HepG2 (cell line): ENCODE data around the gene LST1. TPM values are rescaled to one million over a fixed set of nuclear protein-coding genes. Genes with fewer than 3 reads are reported as not detected.
A peak's percentile ranks its signal among the peaks of the same experiment; 100 is the strongest.

Source experiments
- ATAC-seq: fragments of 200-7000 bp; cut with Tn5 transposase; 3 replicates; pipeline ENCODE4 v1.9.1; 2020; ENCODE audit warnings: mild to moderate bottlenecking, moderate library complexity
- BruUV-seq: library from RNA; stranded (reverse); fragments of 400-500 nt; replicated peaks from 2 replicates; lab custom pipeline; 2021; lab: Mats Ljungman, UMichigan
- CTCF ChIA-PET: fragments of 300-600 bp; formaldehyde crosslinking; extraction: SDS; loops from one replicate; lab custom pipeline; 2021; ENCODE audit warnings: low total read pairs, inconsistent platforms, low intra/inter-chr PET ratio; lab: Yijun Ruan, JAX
- POLR2A ChIA-PET: fragments of 350-600 bp; sonication (Branson Sonifier 250); formaldehyde crosslinking; loops from one replicate; lab custom pipeline; 2020; ENCODE audit warnings: antibody characterized with exemption, inconsistent platforms; lab: Yijun Ruan, JAX
- DNase-seq: peaks from one replicate; pipeline ENCODE4 v3.0.0-alpha.2; 2015; ENCODE audit warnings: low spot score
- FAIRE-seq: peaks from 3 replicates; lab custom pipeline; 2011; peaks lifted over from hg19 to GRCh38; lab: Jason Lieb, UNC
- H2AFZ ChIP-seq: one replicate; pipeline ENCODE4 v1.6.1; 2011; ENCODE audit warnings: low read length, inconsistent platforms
- H3K27ac ChIP-seq: fragments of 300-600 bp; 3 replicates; pipeline ENCODE4 v1.8.0; 2011; ENCODE audit warnings: mixed run types, mild to moderate bottlenecking, mixed read lengths, low read length, inconsistent platforms; ENCODE audit not compliant: insufficient read depth; ENCODE audit errors: extremely low read length
- H3K27me3 ChIP-seq, 2 experiments: fragments of 200-600 bp in 1 of 2; 2 replicates in 1 of 2; 3 replicates in 1 of 2; pipeline versions ENCODE4 v1.6.0 to v1.8.0; 2011; ENCODE audit warnings: low read length in 2 of 2, mild to moderate bottlenecking in 2 of 2, moderate library complexity in 2 of 2, inconsistent platforms in 1 of 2; ENCODE audit not compliant: insufficient read depth in 2 of 2, control insufficient read depth in 1 of 2
- H3K36me3 ChIP-seq, 2 experiments: fragments of 200-600 bp in 1 of 2; replicated peaks in 1 of 2; 2 replicates in 1 of 2; 3 replicates in 1 of 2; pipeline versions ENCODE4 v1.5.1 to v1.8.0; 2011; ENCODE audit warnings: low read length in 2 of 2, inconsistent platforms in 1 of 2; ENCODE audit not compliant: insufficient read depth in 2 of 2, control insufficient read depth in 1 of 2
- H3K4me1 ChIP-seq: 2 replicates; pipeline ENCODE4 v1.5.1; 2012; ENCODE audit warnings: low read length, inconsistent platforms; ENCODE audit not compliant: insufficient read depth
- H3K4me2 ChIP-seq: 2 replicates; pipeline ENCODE4 v1.6.0; 2011; ENCODE audit warnings: low read depth, low read length, inconsistent platforms
- H3K4me3 ChIP-seq, 3 experiments: fragments of 200-600 bp in 1 of 3; sonication (generic), shearing (Covaris generic) in 1 of 3; replicated peaks in 1 of 3; 2 replicates each; pipeline ENCODE4 v1.5.1; 2011 to 2016; ENCODE audit warnings: low read length in 3 of 3, inconsistent platforms in 2 of 3, low read depth in 2 of 3, mild to moderate bottlenecking in 2 of 3, control low read depth in 1 of 3, mixed read lengths in 1 of 3; ENCODE audit not compliant: insufficient read depth in 1 of 3
- H3K79me2 ChIP-seq: one replicate; pipeline ENCODE4 v1.6.1; 2011; ENCODE audit warnings: low read length, inconsistent platforms; ENCODE audit not compliant: insufficient read depth
- H3K9ac ChIP-seq: 2 replicates; pipeline ENCODE4 v1.6.0; 2011; ENCODE audit warnings: mild to moderate bottlenecking, low read depth, low read length, inconsistent platforms; ENCODE audit not compliant: insufficient read depth
- H3K9me3 ChIP-seq: 2 replicates; pipeline ENCODE4 v1.5.1; 2012; ENCODE audit warnings: mild to moderate bottlenecking, low read length
- H4K20me1 ChIP-seq: 2 replicates; pipeline ENCODE4 v1.6.0; 2011; ENCODE audit warnings: inconsistent platforms, mild to moderate bottlenecking, low read length, moderate library complexity; ENCODE audit not compliant: insufficient read depth
- ARHGAP35 ChIP-seq: sonication (generic); formaldehyde crosslinking; IDR thresholded peaks from 2 replicates; pipeline ENCODE4 v1.9.0; 2022; ENCODE audit warnings: mild to moderate bottlenecking, inconsistent platforms, moderate library complexity, missing genetic modification reagents, borderline replicate concordance
- ATF7 ChIP-seq, 2 experiments: fragments of 450-650 bp in 1 of 2; sonication (generic) in 1 of 2; formaldehyde crosslinking in 1 of 2; IDR thresholded peaks; 2 replicates each; pipeline versions ENCODE4 v1.4.0 to v1.6.1; 2016 to 2020; ENCODE audit warnings: antibody characterized with exemption in 1 of 2, mild to moderate bottlenecking in 1 of 2, missing genetic modification reagents in 1 of 2
- DNMT3B ChIP-seq: conservative IDR thresholded peaks from 2 replicates; pipeline ENCODE4 v1.6.1; 2016; ENCODE audit warnings: missing biosample characterization, control low read depth
- MED13 ChIP-seq: sonication (generic); formaldehyde crosslinking; IDR thresholded peaks from 2 replicates; pipeline ENCODE4 v1.5.0; 2020; ENCODE audit warnings: missing genetic modification reagents
- ZFP37 ChIP-seq: sonication (generic); formaldehyde crosslinking; IDR thresholded peaks from 2 replicates; pipeline ENCODE4 v1.4.0; 2020; ENCODE audit warnings: missing genetic modification reagents, borderline replicate concordance
- ZNF556 ChIP-seq: sonication (generic); formaldehyde crosslinking; IDR thresholded peaks from 2 replicates; pipeline ENCODE4 v1.4.0; 2020; ENCODE audit warnings: mild to moderate bottlenecking, missing genetic modification reagents, borderline replicate concordance
- ZNF780A ChIP-seq: sonication (generic); formaldehyde crosslinking; IDR thresholded peaks from 2 replicates; pipeline ENCODE4 v1.8.0; 2022; ENCODE audit warnings: mild to moderate bottlenecking, missing genetic modification reagents, moderate library complexity
- WGBS: methylation state at CpG from one replicate; pipeline ENCODE4 v1.1.6; 2017; ENCODE audit warnings: low lambda C conversion rate; 5-methylcytosine and 5-hydroxymethylcytosine counted together
- in situ Hi-C: cut with HindIII; loops from 2 replicates; pipeline ENCODE4 v1.10.0; 2017; ENCODE audit warnings: low pct_unique_long_range_greater_than_20kb; ENCODE audit not compliant: extremely low pct_ligation_motif_present
- intact Hi-C: fragments of 100-400 bp; cut with micrococcal nuclease; formaldehyde crosslinking; loops from one replicate; pipeline ENCODE4 v1.10.0; 2022; ENCODE audit not compliant: unreplicated experiment
- polyA plus RNA-seq, 8 experiments: library from polyadenylated mRNA; depleted of rRNA in 3 of 8; stranded (reverse) in 7 of 8; unstranded in 1 of 8; fragments of >200 nt; fragmentation: Illumina TruSeq in 4 of 8; extraction: Trizol in 4 of 8; gene quantifications; 2 replicates each; pipeline versions ENCODE4 v1.2.1 to v1.2.3, GENCODE V29; 2011 to 2016; ENCODE audit warnings: low read depth in 4 of 8, missing spikeins in 1 of 8, mixed read lengths in 1 of 8; ENCODE audit not compliant: insufficient read depth in 1 of 8
- total RNA-seq, 5 experiments: library from RNA; depleted of rRNA; stranded (reverse); fragments of >200 nt; fragmentation: Illumina TruSeq; extraction: Trizol; gene quantifications; 2 replicates each; pipeline ENCODE4 v1.2.3, GENCODE V29; 2016; ENCODE audit warnings: low read depth in 1 of 5
- TF ChIP-seq, protein P1 (sequence below): sonication (generic); formaldehyde crosslinking; IDR thresholded peaks from 2 replicates; pipeline ENCODE4 v1.4.0; 2020; ENCODE audit warnings: low read depth, mild to moderate bottlenecking, missing genetic modification reagents
- TF ChIP-seq, protein P2 (sequence below): sonication (generic); formaldehyde crosslinking; IDR thresholded peaks from 2 replicates; pipeline ENCODE4 v1.5.1; 2020; ENCODE audit warnings: missing genetic modification reagents, mild to moderate bottlenecking, borderline replicate concordance
- TF ChIP-seq, protein P3 (sequence below): sonication (generic); formaldehyde crosslinking; IDR thresholded peaks from 2 replicates; pipeline ENCODE4 v1.9.0; 2021; ENCODE audit warnings: missing genetic modification reagents, mild to moderate bottlenecking, borderline replicate concordance

LST1 gene
- total and polyA plus RNA-seq, 2 of the 13 experiments (the other 11 are each of a cell fraction or from before 2014, with no cell fraction given), result not detected

GRCh38 chr6:31548544-31548873 is 37.6 kb upstream of the LST1 start:
- peak overlapping the region in 2 of 3 experiments; percentile 76 to 93; a peak in 3 of 6 replicates for H3K4me3 ChIP-seq
- peaks cover 34% of the 10 kb centered on the region for H3K4me1 ChIP-seq
- intact Hi-C loops, result loop anchor here (5.0 to 10.0 kb wide), 2 partner anchors 34 to 106 kb away; partner anchors contain the start of genes APOM, BAG6 and LTB
- ATAC-seq (no peak), FAIRE-seq (no peak), DNase-seq (no peak)
- H3K9ac ChIP-seq, result peak overlapping the region; percentile 79
- WGBS, result 97% methylated on average over 2 of the region's 2 CpGs
- H3K4me2 ChIP-seq, result peak overlapping the region; percentile 91
- TF ChIP-seq, protein P1, sequence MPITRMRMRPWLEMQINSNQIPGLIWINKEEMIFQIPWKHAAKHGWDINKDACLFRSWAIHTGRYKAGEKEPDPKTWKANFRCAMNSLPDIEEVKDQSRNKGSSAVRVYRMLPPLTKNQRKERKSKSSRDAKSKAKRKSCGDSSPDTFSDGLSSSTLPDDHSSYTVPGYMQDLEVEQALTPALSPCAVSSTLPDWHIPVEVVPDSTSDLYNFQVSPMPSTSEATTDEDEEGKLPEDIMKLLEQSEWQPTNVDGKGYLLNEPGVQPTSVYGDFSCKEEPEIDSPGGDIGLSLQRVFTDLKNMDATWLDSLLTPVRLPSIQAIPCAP, result no peak
- TF ChIP-seq MED13 (CRISPR knock-in tag) (no peak), ZFP37 (CRISPR knock-in tag) (no peak), ZNF556 (CRISPR knock-in tag) (0 out of 2 replicates have a peak, but pooled peaks have one; percentile 3), ATF7 (IDR thresholded peaks at IDR 0.05) (no peak), ATF7 (CRISPR knock-in tag; IDR thresholded peaks at IDR 0.05) (0 out of 2 replicates have a peak, but pooled peaks have one; percentile 5), ZNF780A (CRISPR knock-in tag) (no peak), DNMT3B (CRISPR knock-in tag) (no peak), ARHGAP35 (CRISPR knock-in tag) (no peak)
- TF ChIP-seq, protein P2, sequence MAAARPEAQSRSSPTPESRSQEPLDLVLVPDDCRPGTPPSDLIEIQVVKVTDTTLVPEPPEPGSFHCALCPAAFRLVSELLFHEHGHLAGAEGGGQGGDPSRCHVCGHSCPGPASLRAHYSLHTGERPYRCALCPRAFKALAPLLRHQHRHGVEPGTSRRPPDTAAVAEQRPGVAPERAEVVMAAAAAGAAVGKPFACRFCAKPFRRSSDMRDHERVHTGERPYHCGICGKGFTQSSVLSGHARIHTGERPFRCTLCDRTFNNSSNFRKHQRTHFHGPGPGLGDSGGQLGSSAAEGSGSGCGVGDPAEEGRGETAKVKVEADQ (CRISPR knock-in tag), result no peak
- TF ChIP-seq, protein P3, sequence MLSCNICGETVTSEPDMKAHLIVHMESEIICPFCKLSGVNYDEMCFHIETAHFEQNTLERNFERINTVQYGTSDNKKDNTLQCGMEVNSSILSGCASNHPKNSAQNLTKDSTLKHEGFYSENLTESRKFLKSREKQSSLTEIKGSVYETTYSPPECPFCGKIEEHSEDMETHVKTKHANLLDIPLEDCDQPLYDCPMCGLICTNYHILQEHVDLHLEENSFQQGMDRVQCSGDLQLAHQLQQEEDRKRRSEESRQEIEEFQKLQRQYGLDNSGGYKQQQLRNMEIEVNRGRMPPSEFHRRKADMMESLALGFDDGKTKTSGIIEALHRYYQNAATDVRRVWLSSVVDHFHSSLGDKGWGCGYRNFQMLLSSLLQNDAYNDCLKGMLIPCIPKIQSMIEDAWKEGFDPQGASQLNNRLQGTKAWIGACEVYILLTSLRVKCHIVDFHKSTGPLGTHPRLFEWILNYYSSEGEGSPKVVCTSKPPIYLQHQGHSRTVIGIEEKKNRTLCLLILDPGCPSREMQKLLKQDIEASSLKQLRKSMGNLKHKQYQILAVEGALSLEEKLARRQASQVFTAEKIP, result no peak
- in situ Hi-C loops, result loop anchor here (5.0 kb wide), 1 partner anchor 49 kb away; no protein-coding TSS in a partner anchor
- no peaks in the 10 kb centered on the region for H4K20me1 ChIP-seq
- H2AFZ ChIP-seq, result no peak overlapping the region
- peaks cover 3 to 13% of the 10 kb centered on the region in 2 experiments for H3K36me3 ChIP-seq
- ChIA-PET POLR2A (interaction anchor here (0.8 to 4.6 kb wide), 2 partner anchors 49 to 107 kb away, joined by 4 to 36 read pairs; partner anchors contain the start of gene APOM), CTCF (no interaction called here)
- H3K79me2 ChIP-seq, result peaks cover 9% of the 10 kb centered on the region
- H3K27me3 ChIP-seq, result no peaks in the 10 kb centered on the region; a peak in 1 of 5 replicates
- BruUV-seq, result no TSS peak
- H3K9me3 ChIP-seq, result no peaks in the 10 kb centered on the region
- no peak overlapping the region for H3K27ac ChIP-seq
